ENCODE measurements around the gene GLB1L2. TPM values are rescaled to one million over a fixed set of nuclear protein-coding genes. Genes with fewer than 3 reads are reported as not detected.

GLB1L2 gene
- total and polyA plus RNA-seq, 2 experiments from 2014 or later = 3.3 to 12.3 TPM

GRCh38 chr11:134371436-134372185 is 39.8 kb downstream of the GLB1L2 start:
- Mint-ChIP-seq H3K4me3 (no peak overlapping the region), H3K4me1 (peaks cover 7% of the 10 kb centered on the region), H3K27ac (no peak overlapping the region), H3K27me3 (ENCODE audit: insufficient read depth, low read depth, poor library complexity) (peaks cover 10% of the 10 kb centered on the region), H3K9me3 (no peaks in the 10 kb centered on the region), H3K36me3 (ENCODE audit: low read depth) (peaks cover 4% of the 10 kb centered on the region; the same call in 2 of the 3 replicates)
- DNase-seq (ENCODE audit: low spot score) = no peak
- no peaks in the 10 kb centered on the region for H3K9me2 ChIP-seq (ENCODE audit: insufficient read depth)
- no peaks in the 10 kb centered on the region for H3K4me1 ChIP-seq (ENCODE audit: insufficient read depth)
- no peaks in the 10 kb centered on the region for H3K36me3 ChIP-seq (ENCODE audit: insufficient read depth)
- H3K79me2 ChIP-seq (replicated peaks; ENCODE audit: insufficient read depth) = no peaks in the 10 kb centered on the region
- no peak overlapping the region for H3K4me2 ChIP-seq
- H3K27ac ChIP-seq (ENCODE audit: low read depth) = no peak overlapping the region
- no peaks in the 10 kb centered on the region for H4K20me1 ChIP-seq (replicated peaks; ENCODE audit: insufficient read depth)
- no peak for TF ChIP-seq EZH2phosphoT487 (IDR thresholded peaks at IDR 0.05; ENCODE audit: unreplicated experiment)
- no peak for TF ChIP-seq ZNF114 (CRISPR knock-in tag; IDR thresholded peaks at IDR 0.05)
- no peak for TF ChIP-seq POLR2AphosphoS5 (IDR thresholded peaks at IDR 0.05; ENCODE audit: low read depth)
- TF ChIP-seq STAT1 (IDR thresholded peaks at IDR 0.05; ENCODE audit: unreplicated experiment) = no peak
- TF ChIP-seq EZH2 (IDR thresholded peaks at IDR 0.05; ENCODE audit: low read depth, unreplicated experiment) = no peak
- no peak for TF ChIP-seq ETS1 (IDR thresholded peaks at IDR 0.05)
- no peak for TF ChIP-seq CREB1 (CRISPR knock-in tag; IDR thresholded peaks at IDR 0.05; ENCODE audit: low read depth)
- no peak for TF ChIP-seq ZNF462 (CRISPR knock-in tag; IDR thresholded peaks at IDR 0.05)
- TF ChIP-seq NANOG (IDR thresholded peaks at IDR 0.05; ENCODE audit: borderline replicate concordance) = no peak
- TF ChIP-seq REST (IDR thresholded peaks at IDR 0.05; ENCODE audit: unreplicated experiment) = no peak
- no peak for TF ChIP-seq CTCF (conservative IDR thresholded peaks at IDR 0.05; ENCODE audit: low read depth in 2 of 2)
- TF ChIP-seq ZNF331 (CRISPR knock-in tag; IDR thresholded peaks at IDR 0.05; ENCODE audit: low read depth) = no peak
- no peak for TF ChIP-seq JUNB (IDR thresholded peaks at IDR 0.05; ENCODE audit: unreplicated experiment)
- ATAC-seq = no peak
- no peak overlapping the region for H3K4me3 ChIP-seq
- no peak overlapping the region for H2AFZ ChIP-seq
- no peaks in the 10 kb centered on the region for H3F3A ChIP-seq (replicated peaks; ENCODE audit: low read depth)
- H3K27me3 ChIP-seq (ENCODE audit: insufficient read depth) = no peaks in the 10 kb centered on the region

Measured in GM23338 (cell line).